NCI-H460 (cell line): ENCODE results near the gene TEX261. TPM values are rescaled to one million over a fixed set of nuclear protein-coding genes. Genes with fewer than 3 reads are reported as not detected.
A peak's percentile ranks its signal among the peaks of the same experiment; 100 is the strongest.
"Not testable (repeated sequence)": the region's sequence is repeated elsewhere in the genome, so short reads cannot be mapped to it uniquely, and the experiment has no call there.

ENCODE experiments used
- DNase-seq: peaks from one replicate; pipeline ENCODE4 v3.0.0-alpha.2; 2016; ENCODE audit warnings: low read depth; ENCODE audit errors: extremely low read depth
- total RNA-seq: library from RNA; depleted of rRNA; stranded (reverse); fragments of >200 nt; shearing (Covaris generic); gene quantifications from 2 replicates; pipeline ENCODE4 v1.2.3, GENCODE V29; 2014

Gene TEX261
- total RNA-seq, 1 experiment from 2014 or later: 27.6 TPM

DNA sequence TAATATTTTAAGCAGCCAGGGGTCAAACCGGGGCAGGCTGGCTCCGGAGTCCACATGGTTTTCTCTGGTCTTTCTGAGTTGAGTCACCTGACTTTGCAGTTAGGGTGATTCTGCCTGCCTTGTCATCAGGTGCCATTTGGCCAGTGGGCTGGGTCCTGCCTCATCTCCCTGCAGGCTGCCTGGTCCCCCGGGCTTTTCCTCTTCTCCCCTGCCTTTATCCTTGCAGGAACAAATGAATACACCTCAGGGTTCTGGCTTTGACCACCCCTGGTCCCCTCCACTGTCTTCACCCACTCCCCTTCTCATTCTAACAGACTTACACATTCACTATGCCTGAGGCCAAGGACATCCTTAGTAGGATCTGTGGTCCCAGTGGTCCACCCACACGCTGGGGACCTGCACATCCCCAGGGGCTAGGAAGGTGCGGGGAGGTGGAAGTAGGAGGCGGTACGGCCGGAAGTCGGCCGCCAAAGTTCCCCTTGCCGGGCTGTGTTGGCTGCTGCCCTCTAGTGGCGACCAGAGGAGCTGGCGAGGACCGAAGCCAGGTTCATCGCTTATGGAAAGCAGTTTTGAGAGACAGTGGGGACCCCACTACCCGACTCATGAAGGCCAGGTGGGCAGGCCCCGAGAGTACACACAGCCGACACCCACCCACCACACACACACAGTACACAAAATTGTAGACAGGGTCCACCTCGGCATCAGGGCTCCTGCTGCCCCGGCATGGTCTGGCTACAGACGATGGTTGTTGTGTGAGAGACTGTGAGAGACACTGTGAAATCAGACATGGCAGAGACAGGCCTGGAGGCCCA is 6.3 kb upstream of the TEX261 start:
- DNase-seq: peak; percentile 64

DNA sequence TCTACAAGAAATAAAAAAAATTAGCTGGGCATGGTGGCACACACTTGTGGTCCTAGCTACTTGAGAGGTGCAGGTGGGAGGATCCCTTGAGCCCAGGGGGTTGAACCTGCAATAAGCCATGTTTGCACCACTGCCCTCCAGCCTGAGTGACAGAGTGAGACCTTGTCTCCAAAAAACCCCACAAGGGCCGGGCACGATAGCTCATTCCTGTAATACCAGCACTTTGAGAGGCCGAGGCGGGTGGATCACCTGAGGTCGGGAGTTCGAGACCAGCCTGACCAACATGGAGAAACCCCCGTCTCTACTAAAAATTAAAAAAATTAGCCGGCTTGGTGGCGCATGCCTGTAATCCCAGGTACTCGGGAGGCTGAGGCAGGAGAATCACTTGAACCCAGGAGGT is 5.3 kb upstream of the TEX261 start:
- DNase-seq: not testable (repeated sequence)

DNA sequence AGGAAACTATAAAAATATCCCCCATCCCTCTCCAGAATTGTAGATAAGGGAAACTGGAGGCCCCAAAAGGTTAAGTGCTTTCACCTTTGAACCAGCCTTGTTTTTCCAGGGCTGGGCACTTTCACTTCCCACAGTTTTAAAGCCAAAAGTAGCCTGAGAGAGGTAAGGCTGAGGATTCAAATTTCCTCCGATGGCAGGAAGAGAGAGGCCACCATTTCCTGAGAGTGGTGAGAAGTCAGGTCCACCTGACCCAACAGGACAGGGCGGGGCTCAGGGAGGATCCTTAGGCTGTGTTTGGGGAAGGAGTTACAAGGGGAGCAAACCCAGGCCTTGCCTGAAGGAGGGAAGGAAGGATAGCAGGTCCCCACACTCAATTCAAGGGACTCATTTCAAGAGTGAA is 4.7 kb upstream of the TEX261 start:
- DNase-seq: no peak

DNA sequence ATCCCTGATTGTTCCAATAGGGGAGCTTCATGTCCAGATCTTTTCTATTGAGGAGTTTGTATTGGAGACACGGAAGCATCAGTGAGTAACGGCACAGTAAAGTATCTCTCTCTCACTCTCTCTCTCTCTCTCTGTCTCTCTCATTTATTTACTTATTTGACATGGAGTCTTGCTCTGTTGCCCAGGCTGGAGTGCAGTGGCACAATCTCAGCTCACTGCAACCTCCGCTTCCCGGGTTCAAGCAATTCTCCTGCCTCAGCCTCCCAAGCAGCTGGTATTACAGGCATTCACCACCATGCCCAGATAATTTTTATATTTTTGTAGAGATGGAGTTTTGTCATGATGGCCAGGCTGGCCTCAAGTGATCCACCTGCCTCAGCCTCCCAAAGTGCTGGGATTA is 4.2 kb upstream of the TEX261 start:
- DNase-seq: not testable (repeated sequence)

DNA sequence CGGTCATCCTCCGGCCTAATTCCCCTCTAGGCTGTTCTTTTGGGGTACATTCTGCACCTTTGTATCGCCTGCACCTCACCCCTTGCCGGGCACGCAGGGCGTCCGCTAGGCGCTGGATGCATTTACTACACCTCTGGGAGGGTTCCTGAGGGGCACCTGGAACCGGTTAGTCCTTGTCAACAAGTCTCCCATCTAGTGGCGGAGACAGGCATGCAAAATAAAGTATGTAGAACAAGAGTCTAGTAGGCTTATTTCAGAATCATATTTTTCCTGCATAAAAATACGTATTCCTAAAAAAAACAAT is 705 bp upstream of the TEX261 start:
- DNase-seq: peak; percentile 30

DNA sequence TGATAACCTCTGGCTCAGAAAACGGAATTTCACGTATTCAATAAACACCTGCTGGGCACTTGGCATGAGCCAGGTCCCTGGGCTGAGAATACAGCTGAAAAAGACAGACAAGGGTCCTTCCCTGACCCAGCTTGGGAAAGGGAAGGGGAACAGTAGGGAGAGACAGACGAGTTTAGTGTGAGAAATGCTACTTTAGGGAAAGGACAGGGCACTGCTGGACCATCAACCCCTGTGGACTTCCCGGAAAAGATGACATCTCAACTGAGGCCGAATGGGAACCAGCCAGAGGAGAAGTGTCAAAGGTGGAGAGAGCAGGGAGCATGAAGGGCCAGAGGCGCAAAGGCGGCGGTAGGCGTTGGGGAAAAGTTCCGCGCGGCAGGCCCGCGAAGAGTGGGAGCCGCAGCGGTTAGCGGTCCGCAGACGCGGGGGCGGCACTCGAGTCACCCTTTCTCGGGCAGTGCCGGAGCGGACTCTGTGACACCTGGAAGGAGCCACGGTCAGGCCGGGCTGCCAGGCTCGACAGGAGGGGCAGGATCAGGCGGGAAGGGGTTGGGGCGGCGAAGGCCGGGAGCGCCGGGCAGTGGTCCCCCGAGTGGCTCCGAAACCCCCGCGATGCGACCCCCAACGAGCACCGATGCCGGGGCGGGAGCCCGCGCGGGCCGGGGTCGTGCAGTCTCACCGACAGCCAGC is 519 bp downstream of the TEX261 start:
- DNase-seq: no peak

DNA sequence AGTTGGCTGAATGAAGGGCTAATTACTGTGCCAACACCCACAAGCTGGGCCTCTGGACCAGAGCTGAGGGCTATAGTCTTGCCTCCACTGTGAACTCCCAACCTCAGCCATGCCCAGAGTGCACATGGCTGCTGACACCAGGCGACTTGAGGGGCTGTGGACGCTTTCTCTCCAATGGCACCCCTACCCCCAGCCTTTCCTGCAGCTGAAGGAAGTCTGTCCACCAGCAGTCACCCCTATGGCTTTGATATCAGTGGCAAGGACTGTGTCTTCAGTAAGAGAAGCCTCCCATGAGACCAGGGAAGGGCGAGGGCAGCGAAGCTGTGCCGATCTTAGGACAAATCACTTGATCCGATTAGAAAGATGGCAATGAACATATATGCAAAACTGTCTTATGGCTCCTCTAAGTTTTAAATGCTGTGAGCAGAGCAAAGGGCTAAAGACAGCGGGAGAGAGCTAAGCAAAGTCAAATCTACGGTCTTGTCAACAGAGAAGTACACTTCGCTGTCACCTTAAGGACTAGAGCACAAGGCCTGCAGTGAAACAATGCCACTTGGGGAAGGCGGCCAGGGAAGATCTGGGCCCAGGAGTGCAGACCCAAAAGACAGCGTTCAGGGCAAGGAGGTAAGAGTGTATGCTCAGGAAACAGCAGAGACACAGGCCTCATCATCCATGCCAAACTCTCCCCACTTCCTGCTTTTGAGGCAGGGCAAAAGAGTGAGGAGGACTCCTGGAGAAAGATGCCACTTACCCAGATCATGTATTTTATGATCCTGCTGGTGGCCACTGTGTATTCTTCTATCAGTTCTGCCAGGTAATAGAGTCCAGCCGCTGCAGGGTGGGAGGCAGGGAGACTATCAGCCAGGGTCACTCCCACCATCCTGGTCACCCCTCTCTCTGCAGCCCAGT is 1.5 kb downstream of the TEX261 start:
- no peak for DNase-seq

DNA sequence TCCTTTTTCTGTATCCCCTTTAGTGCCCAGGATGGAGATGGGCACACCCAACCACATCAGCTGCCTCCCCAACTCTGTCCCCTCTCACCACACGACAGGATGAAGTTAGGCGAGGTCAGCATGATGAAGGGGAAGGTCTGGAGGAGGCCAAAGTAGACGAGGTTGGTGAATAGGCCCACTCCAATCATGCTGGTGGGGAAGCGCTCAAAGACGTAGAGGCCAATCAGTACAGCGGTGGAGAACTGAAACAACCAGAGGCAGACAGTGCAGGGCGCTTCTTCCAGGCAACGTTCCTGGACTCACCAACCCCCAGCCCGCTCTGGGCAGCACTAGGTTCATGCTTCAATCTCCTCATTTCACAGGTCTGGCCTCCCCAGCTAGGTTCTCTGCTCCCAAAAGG is 2.9 kb downstream of the TEX261 start:
- no peak for DNase-seq

DNA sequence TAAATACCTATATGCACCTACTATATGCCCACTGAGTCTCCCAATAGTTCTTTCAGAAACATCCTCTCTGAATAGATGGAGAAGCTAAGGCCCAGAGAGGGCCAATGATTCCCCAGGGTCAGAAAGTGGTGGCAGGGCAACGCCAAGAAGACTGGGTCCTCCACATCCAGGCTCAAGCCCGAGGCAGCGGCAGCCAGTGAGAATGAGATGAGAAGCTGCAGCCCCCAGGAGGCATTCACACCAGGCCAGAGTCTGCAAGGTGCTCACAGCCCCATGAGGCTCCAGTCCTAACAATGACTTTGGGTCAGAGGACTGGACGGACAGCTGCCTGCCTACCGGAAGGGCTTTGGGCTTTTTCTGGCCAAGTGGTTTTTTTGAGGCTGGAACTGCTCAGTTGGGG is 3.5 kb downstream of the TEX261 start:
- no peak for DNase-seq

DNA sequence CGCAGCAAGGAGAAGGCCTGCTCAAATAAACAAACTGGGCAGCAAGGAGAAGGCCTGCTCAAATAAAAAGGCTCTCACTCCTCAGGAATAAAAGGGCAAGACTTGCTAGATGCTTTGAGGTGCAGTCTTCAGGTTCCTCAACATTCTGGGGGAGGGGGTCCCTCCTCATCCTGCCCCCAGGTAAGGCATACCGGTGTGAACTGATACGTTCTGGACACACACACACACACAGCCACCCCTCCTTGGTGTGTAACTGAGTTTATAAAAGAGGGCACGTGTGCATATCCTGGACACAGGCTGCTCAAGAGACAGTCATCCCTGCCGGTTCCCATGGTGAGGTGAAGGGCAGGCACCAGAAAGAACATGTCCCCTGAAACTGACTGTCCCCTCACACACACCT is 4.5 kb downstream of the TEX261 start:
- DNase-seq: no peak

DNA sequence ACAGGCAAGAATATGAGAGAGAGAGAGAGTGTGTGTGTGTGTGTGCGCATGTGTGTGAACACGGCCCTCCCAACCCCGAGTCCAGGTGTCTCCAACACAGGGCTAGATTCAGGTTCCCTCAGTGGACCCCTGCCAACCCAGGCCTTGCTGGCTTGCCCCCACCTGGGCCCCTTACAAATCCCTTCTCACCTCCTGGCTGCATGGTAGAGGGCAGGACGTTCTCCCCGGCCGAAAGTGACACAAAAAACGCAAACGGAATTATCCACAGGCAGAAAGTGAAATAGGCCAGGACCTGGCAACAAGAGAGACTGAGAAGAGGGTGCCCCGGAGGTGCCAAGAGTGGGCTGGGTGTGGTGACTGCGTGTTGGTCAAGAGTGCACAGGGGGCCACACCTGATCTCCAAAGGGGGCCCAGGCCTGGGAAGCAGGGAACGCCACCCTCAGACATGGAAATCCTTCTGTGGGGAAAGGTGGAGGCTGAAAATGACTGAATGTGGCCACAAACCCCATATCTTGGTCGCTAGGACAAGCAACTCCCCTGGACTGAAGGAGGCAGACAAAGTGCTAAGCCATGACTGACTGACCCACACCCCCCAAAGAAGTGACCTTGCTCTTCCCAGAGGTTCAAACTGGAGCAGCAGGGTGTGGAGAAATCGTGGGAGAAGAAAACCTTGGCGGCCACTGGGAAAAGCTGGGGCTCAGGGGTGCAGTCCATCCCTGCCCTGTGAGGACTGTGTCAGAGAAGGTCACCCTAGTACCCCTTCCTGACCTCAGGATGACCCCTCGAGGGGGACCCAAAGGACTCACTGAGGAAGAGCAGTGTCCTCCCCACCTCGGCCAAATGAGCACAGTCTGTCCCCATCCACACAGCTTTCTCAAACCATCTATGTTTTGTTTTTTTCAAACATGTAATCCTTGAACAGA is 5.7 kb downstream of the TEX261 start:
- no peak for DNase-seq

DNA sequence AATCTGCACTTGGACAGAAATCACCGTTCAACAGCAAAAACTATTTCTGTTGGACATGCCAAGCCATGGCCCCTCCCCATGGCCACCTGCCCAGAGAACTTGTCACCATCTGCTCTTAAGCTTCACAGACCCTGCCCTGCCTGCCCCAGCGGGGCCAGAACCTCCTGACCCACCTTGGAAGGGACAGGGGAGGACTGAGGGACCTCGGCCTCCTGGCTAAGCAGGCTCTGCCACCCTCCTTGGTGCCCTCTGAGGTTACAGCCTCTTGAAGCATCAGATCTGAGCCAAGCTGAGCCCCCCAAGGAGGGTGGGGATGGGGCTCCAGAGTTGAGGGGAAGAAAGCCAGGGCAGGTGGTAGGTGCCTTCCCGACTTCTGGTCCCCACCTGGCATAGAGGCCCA is 6.5 kb downstream of the TEX261 start:
- no peak for DNase-seq

DNA sequence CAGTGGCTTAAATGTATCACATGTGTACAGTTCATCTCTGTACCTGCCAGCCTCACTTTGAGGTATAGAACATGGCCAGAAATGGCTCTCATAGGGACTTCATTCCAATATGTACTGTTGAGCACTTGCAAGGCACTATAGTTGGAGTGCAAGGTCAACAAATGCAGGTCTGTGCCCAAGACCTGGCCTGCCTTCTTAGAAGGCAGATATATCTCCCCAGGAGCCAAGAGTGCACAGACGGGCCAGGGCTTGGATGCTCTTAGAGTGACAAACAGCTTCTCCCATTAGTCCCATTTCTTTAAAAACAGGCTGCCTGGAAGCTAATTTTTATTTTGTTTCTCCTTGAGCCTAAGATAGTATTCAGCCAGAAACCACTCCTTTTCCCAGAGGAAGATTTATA is 7.3 kb downstream of the TEX261 start:
- DNase-seq: no peak

DNA sequence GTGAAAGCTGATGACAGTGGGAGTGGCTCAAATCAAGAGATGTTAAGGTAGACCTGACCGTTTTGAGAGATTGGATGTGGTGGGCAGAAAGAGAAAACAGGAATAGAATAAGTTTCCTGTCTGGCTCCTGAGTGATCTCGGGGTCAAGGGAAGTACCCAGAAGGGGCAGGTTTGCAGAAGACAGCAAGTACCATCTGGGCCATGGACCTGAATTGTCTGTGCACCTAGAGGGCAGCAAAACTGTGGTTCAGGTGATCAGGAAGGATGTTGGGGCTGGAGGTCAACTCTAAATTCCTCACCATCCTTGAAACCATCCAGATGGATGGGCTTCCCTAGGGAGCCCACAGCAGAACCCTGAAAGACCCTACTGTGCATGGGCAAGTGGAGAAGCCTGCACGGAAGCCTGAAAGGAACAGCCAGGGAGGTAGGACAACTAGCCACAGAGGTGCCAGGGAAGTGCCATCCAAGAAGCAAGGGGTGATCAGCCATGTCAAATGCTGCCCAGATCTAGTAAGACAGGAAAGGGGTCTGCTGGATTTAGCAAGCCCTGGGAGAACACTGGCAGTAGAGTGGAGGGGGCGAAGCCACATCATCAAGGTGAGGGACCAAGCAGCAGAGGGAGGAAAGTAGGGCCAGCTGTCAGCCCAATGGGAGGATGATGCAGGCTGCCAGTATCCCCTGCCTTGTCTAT is 8.0 kb downstream of the TEX261 start:
- DNase-seq: no peak

DNA sequence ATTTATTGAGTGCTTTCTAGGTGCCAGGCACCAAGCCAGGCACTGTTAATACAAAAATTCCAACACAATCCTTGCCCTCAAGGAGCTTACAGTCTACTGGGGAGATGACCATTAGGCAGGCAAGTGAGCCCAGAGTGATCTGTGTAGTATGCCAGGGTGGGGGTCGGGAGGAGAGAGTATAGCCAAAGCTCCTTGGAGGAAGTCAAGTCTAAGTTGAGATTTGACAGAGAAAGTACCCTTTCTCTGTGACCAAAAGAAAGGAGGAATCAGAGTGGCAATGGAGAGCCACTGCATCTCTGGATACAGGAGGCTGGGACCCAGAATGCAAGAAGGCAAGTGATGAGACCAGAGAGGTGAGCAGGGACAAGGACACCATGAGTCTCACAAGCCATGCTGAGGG is 8.7 kb downstream of the TEX261 start:
- DNase-seq: no peak

DNA sequence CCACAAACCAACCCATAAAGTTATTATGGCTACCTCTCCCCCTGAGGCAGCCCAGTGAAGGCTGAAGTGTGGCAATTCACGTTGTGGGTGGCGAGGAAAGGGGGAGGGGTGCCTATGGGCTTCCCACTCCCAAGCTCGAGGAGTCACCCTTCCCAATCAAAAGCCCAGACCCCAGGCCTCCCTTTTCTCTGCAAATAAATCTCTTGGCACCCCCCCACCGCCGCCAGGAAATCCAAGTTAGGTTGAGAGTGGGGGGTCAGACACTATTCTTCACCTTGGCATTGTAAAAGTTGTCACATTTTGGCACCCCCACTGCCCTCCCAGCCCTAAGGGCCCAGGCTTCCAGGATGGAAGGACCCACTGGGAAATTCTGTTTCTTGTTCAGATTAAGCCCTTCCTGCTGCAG is 9.4 kb downstream of the TEX261 start:
- DNase-seq: no peak

DNA sequence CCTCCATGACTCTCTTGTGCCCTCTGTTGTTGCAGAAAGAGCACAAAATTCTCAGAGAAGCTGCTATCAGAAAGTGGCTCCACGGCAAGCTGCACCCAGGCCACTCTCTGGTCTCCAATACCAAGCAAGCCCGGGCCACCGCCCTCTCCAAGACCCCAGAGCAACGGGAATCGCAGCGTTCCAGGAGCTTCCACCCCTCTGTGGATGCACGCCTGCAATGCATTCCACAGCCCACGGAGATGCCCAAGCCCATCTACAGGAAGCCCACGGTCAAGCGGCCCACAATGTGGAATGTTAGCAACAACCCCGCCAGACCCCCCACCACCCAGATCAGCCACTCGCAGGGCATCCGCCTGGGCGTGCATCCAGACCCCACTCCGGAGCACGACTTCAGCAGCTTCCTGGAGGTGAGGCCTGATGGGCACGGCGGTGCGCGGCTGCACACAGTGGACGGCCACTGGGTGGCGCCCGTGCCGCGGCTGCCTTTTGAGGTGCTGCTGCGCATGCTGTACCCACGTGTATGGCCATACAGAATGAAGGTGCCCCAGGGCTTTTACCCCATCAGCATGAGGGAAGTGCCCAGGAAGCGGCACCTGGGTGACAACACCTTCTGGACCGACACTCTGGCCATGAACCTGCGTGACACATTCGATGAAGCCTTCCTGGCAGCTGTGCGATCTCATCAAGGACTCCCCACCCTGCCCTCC is 9.9 kb downstream of the TEX261 start:
- DNase-seq: peak; percentile 30

DNA sequence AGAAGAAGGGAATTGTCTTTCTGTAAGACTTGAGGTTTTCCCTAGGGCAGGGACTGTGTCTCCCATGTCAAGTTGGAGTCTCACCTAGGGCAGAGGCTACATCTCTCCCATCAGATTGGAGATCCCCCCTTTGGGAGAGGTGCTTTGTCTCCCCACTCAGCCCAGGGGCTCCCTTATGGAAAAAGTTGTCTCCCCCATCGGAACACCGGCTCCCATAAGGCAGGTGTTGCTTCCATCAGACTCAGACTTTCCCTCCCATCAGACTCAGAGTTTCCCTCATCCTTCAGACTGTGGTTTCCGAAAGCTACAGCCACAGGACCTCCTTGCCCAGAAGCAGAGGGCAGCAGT is 10.5 kb downstream of the TEX261 start:
- no peak for DNase-seq

DNA sequence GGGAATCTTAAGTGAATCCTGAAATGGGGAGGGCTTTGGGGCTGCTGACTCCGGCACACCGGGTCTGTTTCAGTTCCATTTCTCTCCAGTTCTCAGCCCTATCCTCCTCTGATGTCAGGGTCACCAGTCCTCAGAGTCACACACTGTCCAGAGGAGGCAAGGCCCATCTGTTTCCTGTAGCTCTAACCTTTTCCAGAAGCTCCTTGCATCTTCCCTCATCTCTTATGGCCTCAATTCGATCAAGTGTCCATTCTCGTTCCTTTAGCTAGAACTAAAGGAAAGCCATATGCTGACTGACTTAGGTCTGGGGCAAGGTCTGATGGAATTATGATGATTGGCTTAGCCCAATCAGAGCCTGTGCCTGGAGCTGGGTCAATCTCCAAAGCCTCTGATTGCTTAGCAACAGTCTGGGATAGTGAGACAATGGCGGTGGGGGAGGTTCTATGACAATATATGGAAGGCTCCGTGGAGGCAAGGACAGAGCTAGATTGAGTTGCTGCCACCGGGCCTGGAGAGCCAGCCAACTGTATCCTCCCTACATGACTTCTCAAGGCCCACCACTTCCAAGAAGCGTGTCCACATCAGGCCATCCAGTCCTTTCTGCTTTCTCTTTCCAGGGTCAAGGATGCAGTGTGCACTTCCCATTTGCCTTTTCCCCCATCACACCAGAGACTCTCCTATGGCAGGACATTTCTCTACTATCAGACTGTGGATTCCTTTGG is 11.0 kb downstream of the TEX261 start:
- DNase-seq: no peak
